K562 (cell line): ENCODE data around the gene DCTD. TPM values are rescaled to one million over a fixed set of nuclear protein-coding genes. Genes with fewer than 3 reads are reported as not detected.

Source experiments
- E2F3 ChIP-seq: fragments of 250-450 bp; sonication (Bioruptor Pico); IDR thresholded peaks from 2 replicates; pipeline ENCODE4 v1.4.0; 2020; ENCODE audit warnings: mild to moderate bottlenecking
- FUS ChIP-seq: fragments of 200-400 bp; formaldehyde crosslinking; optimal IDR thresholded peaks from 2 replicates; pipeline ENCODE3; 2017; ENCODE audit warnings: low read depth, low read length
- GABPB1 ChIP-seq: sonication (generic); formaldehyde crosslinking; IDR thresholded peaks from 2 replicates; pipeline ENCODE4 v1.8.0; 2022; ENCODE audit warnings: mild to moderate bottlenecking, missing genetic modification reagents
- HMBOX1 ChIP-seq: sonication (generic); IDR thresholded peaks from 2 replicates; pipeline ENCODE4 v1.6.1; 2016
- HOMEZ ChIP-seq: fragments of 250-450 bp; sonication (Bioruptor Pico); IDR thresholded peaks from 2 replicates; pipeline ENCODE4 v1.4.0; 2020; ENCODE audit warnings: mild to moderate bottlenecking, moderate library complexity
- OTX1 ChIP-seq: fragments of 450-650 bp; formaldehyde crosslinking; IDR thresholded peaks from 2 replicates; pipeline ENCODE4 v1.4.0; 2022; ENCODE audit warnings: mild to moderate bottlenecking
- POLR2H ChIP-seq: IDR thresholded peaks from 2 replicates; pipeline ENCODE4 v1.6.1; 2016; ENCODE audit warnings: missing genetic modification characterization, low read depth, mild to moderate bottlenecking, control low read depth, missing compliant biosample characterization, moderate library complexity
- SMARCE1 ChIP-seq: fragments of 450-650 bp; IDR thresholded peaks from 2 replicates; pipeline ENCODE4 v1.7.1; 2016; ENCODE audit warnings: mild to moderate bottlenecking
- SNIP1 ChIP-seq: fragments of 450-650 bp; IDR thresholded peaks from 2 replicates; pipeline ENCODE4 v1.7.1; 2017; ENCODE audit warnings: low read depth, mild to moderate bottlenecking
- TARDBP ChIP-seq: fragments of 450-650 bp; IDR thresholded peaks from 2 replicates; pipeline ENCODE4 v1.6.1; 2016
- TCF3 ChIP-seq: sonication (generic); formaldehyde crosslinking; IDR thresholded peaks from 2 replicates; pipeline ENCODE4 v1.4.0; 2020; ENCODE audit warnings: mild to moderate bottlenecking, missing genetic modification reagents
- TCF7 ChIP-seq: sonication (generic); IDR thresholded peaks from 2 replicates; pipeline ENCODE4 v1.6.1; 2016; ENCODE audit warnings: antibody characterized with exemption, borderline replicate concordance
- ZNF184 ChIP-seq: sonication (generic); formaldehyde crosslinking; IDR thresholded peaks from 2 replicates; pipeline ENCODE4 v1.5.0; 2020; ENCODE audit warnings: missing genetic modification reagents
- ZNF23 ChIP-seq: fragments of 250-450 bp; sonication (Bioruptor Pico); IDR thresholded peaks from 2 replicates; pipeline ENCODE4 v1.4.0; 2020; ENCODE audit warnings: mild to moderate bottlenecking
- ZNF551 ChIP-seq: fragments of 250-450 bp; sonication (Bioruptor Pico); IDR thresholded peaks from 2 replicates; pipeline ENCODE4 v1.5.0; 2021; ENCODE audit warnings: mild to moderate bottlenecking, moderate library complexity
- ZNF592 ChIP-seq: fragments of 450-650 bp; IDR thresholded peaks from 2 replicates; pipeline ENCODE4 v1.6.1; 2017; ENCODE audit warnings: antibody characterized with exemption, mild to moderate bottlenecking
- polyA plus RNA-seq, 8 experiments: library from polyadenylated mRNA; depleted of rRNA in 4 of 8; stranded (reverse) in 5 of 8; unstranded in 3 of 8; fragments of >200 nt; fragmentation: Nextera tagmentation in 2 of 8; fragmentation: Illumina TruSeq in 1 of 8; extraction: Ambion mirVana in 2 of 8; extraction: Trizol in 1 of 8; gene quantifications; 2 replicates each; pipeline versions ENCODE4 v1.2.1 to v1.2.3, GENCODE V29; 2011 to 2014; ENCODE audit warnings: inconsistent platforms in 1 of 8, missing spikeins in 1 of 8
- total RNA-seq, 7 experiments: library from RNA; depleted of rRNA in 6 of 7; stranded (reverse); fragments of >200 nt in 6 of 7; fragmentation: Illumina TruSeq in 2 of 7; extraction: Trizol in 2 of 7; gene quantifications; 2 replicates each; pipeline versions ENCODE4 v1.2.1 to v1.2.3, GENCODE V29; 2011 to 2021; ENCODE audit warnings: low replicate concordance in 1 of 7

The DCTD gene
- total and polyA plus RNA-seq, 9 of the 15 experiments (the other 6 are each of a cell fraction or from before 2014, with no cell fraction given) = 38.7 to 114 (median 76.5) TPM

GRCh38 chr4:182917182-182918043, at the start of gene DCTD (continued):
- TF ChIP-seq POLR2H (tag) (peak; percentile 60; the same call in 1 of the 2 replicates), TCF7 (no peak), ZNF592 (peak; percentile 37; the same call in 1 of the 2 replicates), E2F3 (CRISPR knock-in tag) (no peak), ZNF551 (CRISPR knock-in tag) (no peak), FUS (peak; percentile 40), HOMEZ (CRISPR knock-in tag) (no peak), SNIP1 (no peak), ZNF184 (CRISPR knock-in tag) (no peak), HMBOX1 (no peak), OTX1 (no peak), GABPB1 (CRISPR knock-in tag) (peak; percentile 49; the same call in 1 of the 2 replicates), SMARCE1 (peak; percentile 58; the same call in 1 of the 2 replicates), TCF3 (CRISPR knock-in tag) (0 out of 2 replicates have a peak, but pooled peaks have one; percentile 4), TARDBP (no peak), ZNF23 (no peak)
